ENCODE measurements around the gene SH2B2. TPM values are rescaled to one million over a fixed set of nuclear protein-coding genes. Genes with fewer than 3 reads are reported as not detected.
A peak's percentile ranks its signal among the peaks of the same experiment; 100 is the strongest.

Gene SH2B2
- total and polyA plus RNA-seq, 7 experiments from 2014 or later, result 0.25 to 10.9 (median 1.1) TPM

DNA sequence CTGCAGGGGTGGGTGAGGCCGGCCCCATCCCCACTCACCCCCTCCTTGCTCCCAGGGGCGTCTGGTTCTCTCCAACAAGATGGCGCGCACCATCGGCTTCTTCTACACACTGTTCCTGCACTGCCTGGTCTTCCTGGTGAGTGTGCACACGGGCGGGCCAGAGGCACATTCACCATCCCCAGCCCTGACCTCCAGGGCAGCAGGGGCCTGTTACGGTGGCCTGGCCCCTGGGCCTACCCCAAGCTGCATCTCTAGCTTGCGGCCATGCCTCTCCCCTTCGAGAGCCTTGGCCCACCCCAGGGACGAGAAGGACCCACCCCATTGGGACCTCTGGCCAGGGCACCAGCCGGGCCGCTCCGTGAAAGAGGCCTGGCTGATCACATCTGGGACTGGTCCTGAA lies 4.9 kb upstream of the SH2B2 start:
- ATAC-seq, result no peak
- Histone ChIP-seq H3K9me3 (ENCODE audit: control insufficient read depth in 2 of 3, low read length in 3 of 3) (no peaks in the 10 kb centered on the region), H3K27me3 (ENCODE audit: control insufficient read depth in 2 of 2, insufficient read depth in 2 of 2, low read length in 2 of 2) (no peaks in the 10 kb centered on the region), H3K4me3 (ENCODE audit: low read length) (no peak overlapping the region), H3K4me1 (ENCODE audit: control insufficient read depth in 2 of 2, insufficient read depth in 2 of 2, low read length in 2 of 2) (peaks cover 5 to 12% of the 10 kb centered on the region in 2 donors), H3K27ac (ENCODE audit: low read depth, low read length) (no peak overlapping the region), H3K36me3 (ENCODE audit: control insufficient read depth in 2 of 3, insufficient read depth in 3 of 3, low read length in 3 of 3) (no peaks in the 10 kb centered on the region)
- ChIA-PET POLR2A (interaction anchor here (2.4 kb wide), 1 partner anchor 114 kb away, joined by 6 read pairs; the partner anchor contains the start of gene PRKRIP1), CTCF (interaction anchor here (0.5 kb wide), 1 partner anchor 107 kb away, joined by 3 read pairs; no protein-coding TSS in a partner anchor)
- no peaks in the 10 kb centered on the region for H3K36me3 Mint-ChIP-seq
- H3K27ac Mint-ChIP-seq, result peak overlapping the region in 2 of 9 donors; percentile 44 to 45
- H3K9me3 Mint-ChIP-seq, result no peaks in the 10 kb centered on the region
- peaks cover 13 to 23% (median 13%) of the 10 kb centered on the region in 7 donors for H3K4me1 Mint-ChIP-seq
- no peak overlapping the region for H3K4me3 Mint-ChIP-seq
- intact Hi-C loops (cut with micrococcal nuclease), result loop anchor here in 1 of 2 donors (10.0 kb wide), 1 partner anchor 183 kb away; the partner anchor contains the start of genes ALKBH4 and LRWD1
- peaks cover 0 to 17% (median 0%) of the 10 kb centered on the region in 5 donors for H3K27me3 Mint-ChIP-seq
- no peak for DNase-seq

DNA sequence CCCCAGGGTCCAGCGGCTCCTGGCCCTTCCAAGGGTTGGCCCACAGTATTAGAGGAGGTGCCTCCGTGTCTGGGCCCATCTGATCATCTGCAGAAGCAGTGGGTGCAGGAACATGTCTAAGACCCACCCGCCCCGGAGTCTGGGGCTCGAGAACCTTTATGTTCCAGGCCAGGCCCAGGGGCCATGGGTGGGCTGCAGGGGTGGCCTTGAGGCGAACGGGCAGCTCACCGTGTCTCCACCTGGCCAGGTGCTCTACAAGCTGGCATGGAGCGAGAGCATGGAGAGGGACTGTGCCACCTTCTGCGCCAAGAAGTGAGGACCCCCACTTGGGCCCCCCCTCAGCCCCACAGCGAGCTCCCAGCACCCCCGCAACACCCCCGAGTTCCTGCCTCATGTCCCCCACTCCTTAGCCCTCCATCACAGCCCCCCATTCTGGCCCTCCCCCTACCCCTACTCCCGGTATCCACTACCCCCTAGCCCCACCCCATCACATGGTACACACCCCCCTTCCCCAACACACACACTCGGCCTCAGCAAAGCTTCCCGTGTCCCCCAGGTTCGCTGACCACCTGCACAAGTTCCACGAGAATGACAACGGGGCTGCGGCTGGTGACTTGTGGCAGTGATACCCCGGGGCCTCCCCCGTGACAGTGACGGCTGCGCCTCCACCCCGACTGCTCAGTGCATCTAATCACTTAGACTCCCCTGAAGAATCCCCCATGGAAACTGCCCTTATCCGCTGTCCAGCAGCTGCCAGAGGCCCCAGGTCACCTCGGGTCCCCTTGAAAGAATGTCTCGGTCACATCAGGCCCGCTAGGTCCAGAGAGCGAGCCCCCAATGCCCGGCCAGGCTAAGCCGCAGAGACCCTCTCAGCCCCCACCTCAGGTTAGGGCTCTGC lies 4.0 kb upstream of the SH2B2 start:
- Mint-ChIP-seq H3K4me1 (peaks cover 13 to 23% (median 13%) of the 10 kb centered on the region in 7 donors), H3K36me3 (no peaks in the 10 kb centered on the region), H3K9me3 (no peaks in the 10 kb centered on the region), H3K4me3 (no peak overlapping the region), H3K27ac (peak overlapping the region in 1 of 9 donors; percentile 44), H3K27me3 (peaks cover 0 to 17% (median 0%) of the 10 kb centered on the region in 5 donors)
- DNase-seq (no peak), ATAC-seq (no peak)
- Histone ChIP-seq H3K4me1 (ENCODE audit: control insufficient read depth in 2 of 2, insufficient read depth in 2 of 2, low read length in 2 of 2) (peaks cover 10 to 14% of the 10 kb centered on the region in 2 donors), H3K27me3 (ENCODE audit: control insufficient read depth in 2 of 2, insufficient read depth in 2 of 2, low read length in 2 of 2) (no peaks in the 10 kb centered on the region), H3K27ac (ENCODE audit: low read depth, low read length) (no peak overlapping the region), H3K9me3 (ENCODE audit: control insufficient read depth in 2 of 3, low read length in 3 of 3) (no peaks in the 10 kb centered on the region), H3K4me3 (ENCODE audit: low read length) (no peak overlapping the region), H3K36me3 (ENCODE audit: control insufficient read depth in 2 of 3, insufficient read depth in 3 of 3, low read length in 3 of 3) (no peaks in the 10 kb centered on the region)
- intact Hi-C loops (cut with micrococcal nuclease), result loop anchor here in 1 of 2 donors (10.0 kb wide), 1 partner anchor 182 kb away; the partner anchor contains the start of genes ALKBH4 and LRWD1
- CTCF ChIA-PET, result interaction anchor here (1.6 kb wide), 1 partner anchor 109 kb away, joined by 5 read pairs; no protein-coding TSS in a partner anchor
- POLR2A ChIA-PET, result interaction anchor here (0.6 to 0.8 kb wide), 2 partner anchors 111 to 113 kb away, joined by 3 to 4 read pairs; partner anchors contain the start of gene PRKRIP1

DNA sequence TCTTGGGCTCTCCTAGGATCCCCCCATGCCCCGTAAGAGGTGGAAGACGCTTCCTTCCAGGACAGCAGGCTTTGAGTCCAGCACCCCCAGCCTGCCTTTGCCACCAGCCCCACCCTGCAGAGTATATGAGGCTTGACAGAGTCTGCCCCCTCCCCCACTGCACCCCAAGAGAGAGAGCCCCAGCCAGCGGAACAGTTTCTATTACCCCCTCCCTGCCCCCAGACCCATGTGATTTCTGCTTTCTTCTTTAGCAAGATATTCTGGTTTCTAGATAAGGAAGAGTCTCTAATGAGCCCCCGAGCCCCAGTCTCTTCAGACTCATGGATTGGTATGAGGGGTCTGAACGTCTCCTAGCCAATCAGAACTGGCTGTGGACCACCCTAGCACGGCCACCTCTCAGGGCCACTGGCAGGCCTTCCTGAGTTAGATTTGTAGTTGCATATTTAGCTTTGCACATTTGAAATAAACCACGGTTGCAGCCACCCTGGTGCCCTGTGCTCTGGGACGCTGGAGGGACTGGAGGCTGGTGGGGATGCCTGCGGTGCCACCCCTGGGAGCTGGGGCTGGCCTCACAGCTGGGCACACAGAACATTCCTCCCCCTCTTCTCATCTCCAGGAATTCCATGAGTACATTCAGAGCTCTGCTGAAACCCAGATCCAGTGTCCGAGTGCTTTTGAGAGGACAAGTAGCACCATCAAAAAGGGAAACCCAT lies 3.0 kb upstream of the SH2B2 start:
- peaks cover 13 to 28% (median 19%) of the 10 kb centered on the region in 7 donors for H3K4me1 Mint-ChIP-seq
- H3K4me3 ChIP-seq (ENCODE audit: low read length), result no peak overlapping the region
- intact Hi-C loops (cut with micrococcal nuclease), result loop anchor here in 1 of 2 donors (10.0 kb wide), 1 partner anchor 181 kb away; the partner anchor contains the start of genes ALKBH4 and LRWD1
- H3K4me3 Mint-ChIP-seq, result peak overlapping the region in 1 of 10 donors; percentile 64
- peak overlapping the region; percentile 48 for H3K27ac ChIP-seq (ENCODE audit: low read depth, low read length)
- H3K36me3 ChIP-seq (ENCODE audit: control insufficient read depth in 2 of 3, insufficient read depth in 3 of 3, low read length in 3 of 3), result no peaks in the 10 kb centered on the region
- ChIA-PET POLR2A (no interaction called here), CTCF (interaction anchor here (0.6 to 1.6 kb wide), 2 partner anchors 108 to 110 kb away, joined by 5 read pairs; no protein-coding TSS in a partner anchor)
- H3K27me3 ChIP-seq (ENCODE audit: control insufficient read depth in 2 of 2, insufficient read depth in 2 of 2, low read length in 2 of 2), result no peaks in the 10 kb centered on the region
- H3K36me3 Mint-ChIP-seq, result no peaks in the 10 kb centered on the region
- H3K27me3 Mint-ChIP-seq, result peaks cover 0 to 22% (median 0%) of the 10 kb centered on the region in 5 donors
- DNase-seq, result no peak
- no peak for ATAC-seq
- H3K9me3 Mint-ChIP-seq, result no peaks in the 10 kb centered on the region
- H3K4me1 ChIP-seq (ENCODE audit: control insufficient read depth in 2 of 2, insufficient read depth in 2 of 2, low read length in 2 of 2), result peaks cover 17 to 21% of the 10 kb centered on the region in 2 donors
- H3K27ac Mint-ChIP-seq, result peak overlapping the region in 2 of 9 donors; percentile 20 to 73
- no peaks in the 10 kb centered on the region for H3K9me3 ChIP-seq (ENCODE audit: control insufficient read depth in 2 of 3, low read length in 3 of 3)

DNA sequence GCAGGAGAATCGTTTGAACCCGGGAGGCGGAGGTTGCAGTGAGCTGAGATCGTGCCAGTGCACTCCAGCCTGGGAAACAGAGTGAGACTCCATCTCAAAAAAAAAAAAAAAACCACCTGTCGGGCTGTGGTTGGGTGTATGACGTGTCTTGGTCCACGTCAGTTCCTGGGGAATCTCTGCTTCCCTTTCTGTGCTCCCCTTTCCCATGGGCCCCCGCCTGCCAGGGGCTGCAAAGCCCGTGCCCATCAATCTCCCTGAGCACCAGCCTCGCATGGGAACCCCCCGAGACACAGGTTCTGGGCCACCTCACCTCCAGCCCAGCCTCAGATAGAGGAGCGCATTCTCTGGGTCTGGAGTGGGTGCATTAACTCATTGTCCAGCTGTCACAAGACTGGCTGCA lies 2.3 kb upstream of the SH2B2 start:
- Mint-ChIP-seq H3K4me1 (peaks cover 13 to 31% (median 26%) of the 10 kb centered on the region in 7 donors), H3K4me3 (peak overlapping the region in 7 of 10 donors; percentile 60 to 81 (median 71)), H3K36me3 (no peaks in the 10 kb centered on the region), H3K27me3 (peaks cover 0 to 22% (median 0%) of the 10 kb centered on the region in 5 donors), H3K9me3 (no peaks in the 10 kb centered on the region), H3K27ac (peak overlapping the region in 5 of 9 donors; percentile 32 to 73 (median 63))
- Histone ChIP-seq H3K4me3 (ENCODE audit: low read length) (no peak overlapping the region), H3K36me3 (ENCODE audit: control insufficient read depth in 2 of 3, insufficient read depth in 3 of 3, low read length in 3 of 3) (no peaks in the 10 kb centered on the region), H3K9me3 (ENCODE audit: control insufficient read depth in 2 of 3, low read length in 3 of 3) (no peaks in the 10 kb centered on the region), H3K27me3 (ENCODE audit: control insufficient read depth in 2 of 2, insufficient read depth in 2 of 2, low read length in 2 of 2) (no peaks in the 10 kb centered on the region), H3K27ac (ENCODE audit: low read depth, low read length) (no peak overlapping the region), H3K4me1 (ENCODE audit: control insufficient read depth in 2 of 2, insufficient read depth in 2 of 2, low read length in 2 of 2) (peaks cover 17 to 19% of the 10 kb centered on the region in 2 donors)
- DNase-seq, result peak in 2 of 9 donors; percentile 11 to 32
- CTCF ChIA-PET, result no interaction called here
- POLR2A ChIA-PET, result no interaction called here
- intact Hi-C loops (cut with micrococcal nuclease), result loop anchor here in 1 of 2 donors (10.0 kb wide), 1 partner anchor 180 kb away; the partner anchor contains the start of genes ALKBH4 and LRWD1
- peak; percentile 21 for ATAC-seq

DNA sequence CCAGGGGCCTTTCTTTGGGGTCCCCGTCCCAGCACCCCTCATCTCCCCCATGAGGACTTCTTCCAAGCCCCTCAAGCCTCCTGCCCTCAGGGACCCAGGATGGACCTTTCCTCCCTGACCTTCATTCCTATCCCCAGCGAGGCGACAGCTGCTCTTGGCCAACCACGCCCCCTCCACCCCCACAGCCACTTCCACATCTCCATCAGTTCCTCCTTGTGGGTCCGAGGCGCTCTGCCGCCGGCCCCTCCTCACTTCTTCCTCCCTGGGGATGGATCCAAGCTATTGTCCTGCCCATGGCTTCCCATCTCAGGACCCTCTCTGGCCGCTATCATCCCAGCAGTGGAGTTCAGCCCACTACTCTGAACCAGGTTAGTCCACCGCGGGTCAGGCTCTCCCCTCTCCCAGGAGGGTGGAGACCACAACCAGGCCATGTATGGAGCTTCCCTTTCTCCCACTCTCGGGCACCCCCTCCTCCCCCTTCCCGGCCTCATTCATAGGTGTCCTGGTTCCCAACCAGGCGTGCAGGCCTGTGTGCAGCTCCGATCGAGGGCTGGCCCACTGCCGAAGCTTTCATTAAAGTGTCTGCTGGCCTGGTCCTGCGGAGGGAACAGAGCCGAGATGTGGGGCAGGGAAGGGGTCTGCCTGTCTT lies 1.7 kb upstream of the SH2B2 start:
- no peaks in the 10 kb centered on the region for H3K27me3 ChIP-seq (ENCODE audit: control insufficient read depth in 2 of 2, insufficient read depth in 2 of 2, low read length in 2 of 2)
- H3K9me3 ChIP-seq (ENCODE audit: control insufficient read depth in 2 of 3, low read length in 3 of 3), result no peaks in the 10 kb centered on the region
- intact Hi-C loops (cut with micrococcal nuclease), result loop anchor here (5.0 to 10.0 kb wide), 4 partner anchors 77 to 468 kb away; partner anchors contain the start of genes ALKBH4 (in 2 of the 2), LRWD1 (in 2 of the 2) and CUX1 (in 1 of the 2)
- no peak overlapping the region for H3K4me3 ChIP-seq (ENCODE audit: low read length)
- H3K4me1 ChIP-seq (ENCODE audit: control insufficient read depth in 2 of 2, insufficient read depth in 2 of 2, low read length in 2 of 2), result peaks cover 16 to 17% of the 10 kb centered on the region in 2 donors
- ChIA-PET CTCF (no interaction called here), POLR2A (no interaction called here)
- no peak overlapping the region for H3K27ac ChIP-seq (ENCODE audit: low read depth, low read length)
- Mint-ChIP-seq H3K27ac (peak overlapping the region in 8 of 9 donors; percentile 19 to 81 (median 67)), H3K4me1 (peaks cover 13 to 30% (median 27%) of the 10 kb centered on the region in 7 donors), H3K27me3 (peaks cover 0 to 22% (median 0%) of the 10 kb centered on the region in 5 donors), H3K4me3 (peak overlapping the region; percentile 60 to 87 (median 76)), H3K9me3 (no peaks in the 10 kb centered on the region), H3K36me3 (no peaks in the 10 kb centered on the region)
- ATAC-seq (no peak), DNase-seq (no peak)
- no peaks in the 10 kb centered on the region for H3K36me3 ChIP-seq (ENCODE audit: control insufficient read depth in 2 of 3, insufficient read depth in 3 of 3, low read length in 3 of 3)

All from naive thymus-derived CD4-positive, alpha-beta T cell (primary cell).